Mucosa of descending colon (tissue), 3 donors: ENCODE measurements around the gene PXYLP1. TPM values are rescaled to one million over a fixed set of nuclear protein-coding genes. Genes with fewer than 3 reads are reported as not detected.

Source experiments
- ATAC-seq: fragments of 200-7000 bp; cut with Tn5 transposase; one replicate; pipeline ENCODE4 v1.9.1; 2020; ENCODE audit warnings: mild to moderate bottlenecking, moderate library complexity
- DNase-seq, 3 donors: peaks; one replicate each; pipeline ENCODE4 v3.0.0-alpha.2; 2020
- H3K36me3 ChIP-seq: fragments of 200-600 bp; one replicate; pipeline ENCODE4 v1.8.0; 2021; ENCODE audit warnings: low read depth, mild to moderate bottlenecking
- H3K4me1 ChIP-seq: fragments of 200-600 bp; one replicate; pipeline ENCODE4 v1.8.0; 2021; ENCODE audit warnings: low read depth, mild to moderate bottlenecking
- H3K4me3 ChIP-seq: fragments of 200-600 bp; one replicate; pipeline ENCODE4 v1.8.0; 2021; ENCODE audit warnings: mild to moderate bottlenecking
- H3K9me3 ChIP-seq: fragments of 200-600 bp; one replicate; pipeline ENCODE4 v1.8.0; 2021; ENCODE audit warnings: mild to moderate bottlenecking
- intact Hi-C, 2 donors: fragments of 100-400 bp; cut with DNase I in 1 of 2; cut with micrococcal nuclease in 1 of 2; formaldehyde crosslinking; loops; one replicate each; pipeline versions ENCODE4 v1.11.0 to v1.11.1; 2022; cut with DNase I, micrococcal nuclease
- total RNA-seq, 3 donors: library from RNA; stranded (reverse); fragmentation: NEBNext Ultra II Directional in 2 of 3; extraction: Animal tissue kit (Norgen Biotek cat#: 25700) in 2 of 3; gene quantifications; one replicate each; pipeline versions ENCODE4 v1.2.1 to v1.2.4, GENCODE V29; 2021 to 2023
- TF ChIP-seq, protein P1 (sequence below): fragments of 200-600 bp; IDR thresholded peaks from one replicate; pipeline ENCODE4 v1.8.0; 2022; ENCODE audit warnings: antibody characterized with exemption, mild to moderate bottlenecking
- donor health status: DM: no; HTN: no; CAD: no; lungs with moderate emphysema.
- donor health status: DM: no; HTN: no; CAD: no.
- donor health status: DM: no; HTN: yes; CAD: no.

The PXYLP1 gene
- total RNA-seq, 3 donors from 2014 or later, result 9.9 to 13.7 (median 10.5) TPM

DNA sequence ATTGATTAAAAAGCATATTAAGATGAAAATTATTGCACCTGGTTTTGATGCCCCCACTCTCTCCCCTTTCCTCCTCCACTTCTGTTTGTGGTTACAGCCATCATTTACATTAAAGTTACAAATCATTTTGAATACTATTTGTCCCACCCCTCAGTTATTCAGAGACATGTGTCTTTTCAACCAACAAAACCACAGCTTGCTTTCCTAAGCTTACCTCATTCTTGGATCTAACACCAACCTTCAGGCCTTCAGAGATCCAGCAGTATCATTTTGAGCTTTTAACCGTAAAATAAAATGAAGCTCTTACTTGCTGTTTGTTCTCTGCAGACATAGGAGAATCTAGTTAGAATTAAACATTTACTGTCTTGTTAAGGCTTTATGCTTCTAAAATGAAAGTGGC lies 4.7 kb downstream of the PXYLP1 start:
- Histone ChIP-seq H3K4me1 (no peaks in the 10 kb centered on the region), H3K9me3 (no peaks in the 10 kb centered on the region), H3K36me3 (no peaks in the 10 kb centered on the region), H3K4me3 (no peak overlapping the region)
- no peak for DNase-seq
- intact Hi-C loops, result no loop called here
- ATAC-seq, result no peak
- TF ChIP-seq, protein P1, sequence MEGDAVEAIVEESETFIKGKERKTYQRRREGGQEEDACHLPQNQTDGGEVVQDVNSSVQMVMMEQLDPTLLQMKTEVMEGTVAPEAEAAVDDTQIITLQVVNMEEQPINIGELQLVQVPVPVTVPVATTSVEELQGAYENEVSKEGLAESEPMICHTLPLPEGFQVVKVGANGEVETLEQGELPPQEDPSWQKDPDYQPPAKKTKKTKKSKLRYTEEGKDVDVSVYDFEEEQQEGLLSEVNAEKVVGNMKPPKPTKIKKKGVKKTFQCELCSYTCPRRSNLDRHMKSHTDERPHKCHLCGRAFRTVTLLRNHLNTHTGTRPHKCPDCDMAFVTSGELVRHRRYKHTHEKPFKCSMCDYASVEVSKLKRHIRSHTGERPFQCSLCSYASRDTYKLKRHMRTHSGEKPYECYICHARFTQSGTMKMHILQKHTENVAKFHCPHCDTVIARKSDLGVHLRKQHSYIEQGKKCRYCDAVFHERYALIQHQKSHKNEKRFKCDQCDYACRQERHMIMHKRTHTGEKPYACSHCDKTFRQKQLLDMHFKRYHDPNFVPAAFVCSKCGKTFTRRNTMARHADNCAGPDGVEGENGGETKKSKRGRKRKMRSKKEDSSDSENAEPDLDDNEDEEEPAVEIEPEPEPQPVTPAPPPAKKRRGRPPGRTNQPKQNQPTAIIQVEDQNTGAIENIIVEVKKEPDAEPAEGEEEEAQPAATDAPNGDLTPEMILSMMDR, result no peak

DNA sequence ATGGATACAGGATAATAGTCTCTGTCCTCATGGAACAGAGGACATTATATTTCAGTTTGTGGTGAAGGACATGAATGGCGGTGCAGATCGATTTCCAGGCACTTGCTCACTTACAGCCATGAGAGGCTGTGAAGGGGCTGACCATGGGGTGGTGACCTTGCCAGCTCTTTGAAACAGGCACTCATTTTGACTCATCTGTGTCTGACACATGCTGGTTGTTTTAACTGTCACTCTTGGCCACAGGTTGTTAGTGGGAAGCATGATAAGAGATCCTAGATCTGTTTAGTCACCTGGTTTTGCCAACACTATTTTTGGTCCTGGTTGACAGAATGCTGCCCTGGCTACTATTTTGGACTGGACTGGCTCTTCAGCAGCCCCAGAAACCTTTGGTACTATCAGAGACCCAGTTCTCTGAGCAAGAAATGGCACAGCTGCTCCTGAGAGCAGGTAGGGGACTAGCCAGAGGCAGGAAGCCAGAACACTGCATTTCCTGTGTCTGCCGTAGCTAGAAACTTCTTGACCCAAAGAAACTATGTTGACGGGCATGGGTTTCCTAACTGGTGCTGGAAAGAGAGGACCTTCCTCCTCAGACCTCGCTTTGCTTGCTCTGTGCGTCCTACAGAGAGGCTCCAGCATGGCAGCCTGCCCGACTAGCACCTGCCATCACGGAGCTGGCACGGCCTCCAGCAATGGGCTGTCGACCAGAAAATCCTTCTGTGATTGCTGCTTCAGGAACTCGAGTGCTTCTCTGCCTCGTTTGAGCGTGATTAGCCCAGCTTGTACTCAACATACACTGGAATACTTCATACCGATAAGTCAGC lies 6.3 kb downstream of the PXYLP1 start:
- Histone ChIP-seq H3K36me3 (no peaks in the 10 kb centered on the region), H3K9me3 (no peaks in the 10 kb centered on the region), H3K4me1 (no peaks in the 10 kb centered on the region), H3K4me3 (no peak overlapping the region)
- intact Hi-C loops, result no loop called here
- ATAC-seq (no peak), DNase-seq (no peak)
- TF ChIP-seq, protein P1, result no peak

DNA sequence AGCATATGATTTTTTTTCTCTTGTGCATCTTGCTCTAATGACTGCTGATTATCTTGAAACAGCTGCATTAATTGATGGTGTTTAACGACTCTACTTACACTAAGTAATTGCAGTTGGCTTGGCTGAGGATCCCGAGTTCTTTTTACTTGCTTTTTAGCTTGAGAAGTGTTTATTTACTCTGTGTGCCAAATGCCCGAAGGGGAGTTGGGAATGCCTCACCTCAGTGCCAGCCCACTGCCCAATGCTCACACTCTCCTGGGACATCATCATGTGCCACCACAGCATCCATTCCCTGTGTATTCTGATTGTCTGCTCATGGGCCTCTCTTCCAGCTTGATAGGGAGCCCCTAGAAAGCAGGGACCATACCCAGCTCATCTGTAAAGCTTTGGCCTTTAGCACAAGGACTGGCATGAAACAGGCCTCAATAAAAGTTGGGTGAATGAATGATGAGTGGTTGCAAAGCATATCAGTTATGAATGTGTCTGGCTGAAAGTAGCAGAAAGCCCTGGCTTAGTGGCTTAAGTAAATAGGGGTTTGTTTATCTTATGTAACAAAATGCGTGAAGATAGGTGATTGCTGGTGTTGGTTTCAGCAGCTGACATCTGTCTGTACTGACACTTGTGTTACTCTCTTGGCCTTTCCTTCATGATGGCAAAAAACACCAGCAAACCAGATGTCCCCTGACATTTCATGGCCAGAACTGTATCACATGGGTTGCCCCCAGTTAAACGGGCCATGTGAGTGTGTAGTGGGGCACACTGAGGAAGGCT lies 8.1 kb downstream of the PXYLP1 start:
- no peak overlapping the region for H3K4me3 ChIP-seq
- TF ChIP-seq, protein P1, result no peak
- ATAC-seq, result no peak
- intact Hi-C loops, result no loop called here
- no peaks in the 10 kb centered on the region for H3K36me3 ChIP-seq
- no peaks in the 10 kb centered on the region for H3K4me1 ChIP-seq
- no peak for DNase-seq
- H3K9me3 ChIP-seq, result no peaks in the 10 kb centered on the region

DNA sequence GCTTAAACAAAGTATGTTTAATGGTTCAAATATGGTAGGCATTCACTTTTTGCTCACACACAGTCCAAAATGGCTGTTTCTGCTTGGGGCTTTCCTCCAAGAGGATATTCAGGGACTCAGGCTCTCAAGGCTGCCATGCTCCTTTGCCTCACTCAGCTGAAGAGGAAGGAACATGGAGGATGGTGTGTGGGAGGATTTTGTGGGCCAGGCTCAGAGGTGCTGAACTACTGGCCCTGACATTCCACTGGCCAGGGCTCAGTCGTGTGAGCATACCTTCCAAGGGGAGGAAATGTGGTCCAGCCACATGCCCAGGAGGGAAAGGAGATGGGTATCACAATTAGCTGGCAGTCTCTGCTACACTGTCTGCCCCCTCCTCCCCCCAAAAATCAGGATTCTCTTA lies 8.7 kb downstream of the PXYLP1 start:
- ATAC-seq (no peak), DNase-seq (no peak)
- no peak overlapping the region for H3K4me3 ChIP-seq
- H3K4me1 ChIP-seq, result no peaks in the 10 kb centered on the region
- no peaks in the 10 kb centered on the region for H3K36me3 ChIP-seq
- intact Hi-C loops, result no loop called here
- no peaks in the 10 kb centered on the region for H3K9me3 ChIP-seq
- TF ChIP-seq, protein P1, result no peak

DNA sequence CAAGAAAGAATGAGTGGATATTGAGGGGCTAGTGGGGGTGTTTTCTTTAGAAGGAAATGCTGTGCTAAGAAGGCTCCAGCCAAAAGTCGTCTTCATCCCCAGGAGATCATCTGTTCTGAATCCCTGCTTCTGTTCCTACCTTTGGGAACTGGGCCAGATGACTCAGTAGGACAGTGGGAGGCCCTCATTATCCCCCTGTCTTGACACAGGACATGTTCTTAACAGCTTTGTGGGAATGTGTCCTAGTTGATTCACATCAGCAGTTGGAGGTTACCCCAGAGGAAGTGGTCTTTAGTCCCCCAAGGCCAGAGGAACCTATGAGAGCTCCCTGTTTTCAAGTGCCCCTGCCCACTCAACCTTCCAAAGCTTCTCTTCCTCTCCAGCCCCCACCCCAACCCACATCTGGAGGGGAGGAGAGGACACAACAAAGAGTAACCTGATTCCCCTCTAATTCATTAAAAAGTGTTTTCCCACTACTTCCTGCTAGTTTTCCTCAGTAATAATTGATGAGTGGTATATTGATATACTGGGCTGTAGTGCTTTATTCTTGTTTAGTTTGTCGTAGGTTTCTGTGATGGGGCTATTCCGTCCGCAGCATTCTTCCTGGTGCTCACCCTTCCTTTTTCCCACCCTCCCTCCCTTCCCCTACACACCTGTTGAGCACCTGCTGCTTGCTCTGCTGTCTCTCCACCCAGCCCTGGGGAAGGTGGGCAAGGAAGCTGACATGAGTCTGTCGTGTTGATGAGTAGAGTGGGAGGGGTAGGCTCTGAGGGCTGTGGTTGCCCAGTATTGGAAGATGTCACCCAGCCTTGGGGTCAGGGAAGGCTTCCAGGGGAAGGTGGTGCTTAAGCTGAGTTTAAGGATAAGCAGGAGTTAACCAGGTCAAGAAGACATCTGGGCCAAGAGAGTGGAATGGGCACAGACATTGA lies 9.3 kb downstream of the PXYLP1 start:
- Histone ChIP-seq H3K4me1 (no peaks in the 10 kb centered on the region), H3K36me3 (no peaks in the 10 kb centered on the region), H3K4me3 (no peak overlapping the region), H3K9me3 (no peaks in the 10 kb centered on the region)
- ATAC-seq (no peak), DNase-seq (no peak)
- intact Hi-C loops, result no loop called here
- TF ChIP-seq, protein P1, result no peak
